Kidney (tissue), 14 donors: Measurements from ENCODE around the gene MLX. TPM values are rescaled to one million over a fixed set of nuclear protein-coding genes. Genes with fewer than 3 reads are reported as not detected.

ENCODE experiments used
- DNase-seq, 5 donors: peaks; one replicate each; pipeline ENCODE4 v3.0.0-alpha.2; 2013 to 2020
- FAIRE-seq: peaks from 2 replicates; lab custom pipeline; 2012; peaks lifted over from hg19 to GRCh38; lab: Jason Lieb, UNC
- H3K27ac ChIP-seq, 2 donors: one replicate each; pipeline ENCODE4 v1.7.0; 2013; ENCODE audit warnings: low read depth in 2 of 2, low read length in 2 of 2, inconsistent platforms in 1 of 2
- H3K27me3 ChIP-seq: one replicate; pipeline ENCODE4 v1.7.1; 2013; ENCODE audit warnings: low read length, inconsistent platforms; ENCODE audit not compliant: control insufficient read depth, insufficient read depth
- H3K36me3 ChIP-seq, 3 donors: one replicate each; pipeline versions ENCODE4 v1.7.0 to v1.7.1; 2013; ENCODE audit warnings: low read length in 3 of 3, control low read depth in 1 of 3, inconsistent platforms in 1 of 3; ENCODE audit not compliant: insufficient read depth in 3 of 3, control insufficient read depth in 2 of 3
- H3K4me1 ChIP-seq, 3 donors: one replicate each; pipeline versions ENCODE4 v1.7.0 to v1.7.1; 2013; ENCODE audit warnings: low read length in 3 of 3, inconsistent platforms in 1 of 3, low read depth in 1 of 3; ENCODE audit not compliant: control insufficient read depth in 2 of 3, insufficient read depth in 2 of 3
- H3K4me3 ChIP-seq, 3 donors: one replicate each; pipeline versions ENCODE4 v1.7.0 to v1.8.1; 2013; ENCODE audit warnings: low read length in 3 of 3, control low read depth in 1 of 3, inconsistent platforms in 1 of 3
- H3K9ac ChIP-seq, 3 donors: one replicate each; pipeline versions ENCODE4 v1.7.0 to v1.7.1; 2013; ENCODE audit warnings: low read length in 3 of 3, control low read depth in 1 of 3, inconsistent platforms in 1 of 3
- H3K9me3 ChIP-seq, 3 donors: one replicate each; pipeline versions ENCODE4 v1.7.0 to v1.7.1; 2013; ENCODE audit warnings: low read length in 3 of 3, control low read depth in 1 of 3, inconsistent platforms in 1 of 3; ENCODE audit not compliant: control insufficient read depth in 2 of 3, insufficient read depth in 1 of 3
- intact Hi-C: fragments of 100-400 bp; cut with DNase I; formaldehyde crosslinking; loops from one replicate; pipeline ENCODE4 v1.11.1; 2022
- polyA plus RNA-seq: library from polyadenylated mRNA; stranded (reverse); fragments of 350-450 nt; fragmentation: Illumina TruSeq; extraction: RNeasy Lipid Tissue Mini Kit (QIAGEN cat#74804); gene quantifications from one replicate; pipeline ENCODE4 v1.2.3, GENCODE V29; 2014; ENCODE audit warnings: low read depth, low replicate concordance; ENCODE audit not compliant: insufficient read depth
- total RNA-seq: library from RNA; stranded (reverse); fragmentation: NEBNext Ultra II Directional; extraction: Animal tissue kit (Norgen Biotek cat#: 25700); gene quantifications from one replicate; pipeline ENCODE4 v1.2.1, GENCODE V29; 2021
- TF ChIP-seq, protein P1 (sequence below): IDR thresholded peaks from 3 replicates; pipeline ENCODE4 v1.5.1; 2012; ENCODE audit warnings: mild to moderate bottlenecking, moderate library complexity, borderline replicate concordance; ENCODE audit not compliant: insufficient read depth; ENCODE audit errors: extremely low read depth
- donor health status: control.
- donor health status: control.
- donor health status: control.
- donor health status: control.
- donor health status: control.
- donor health status: DM: yes; HTN: yes; CAD: no.
- donor health status: Normal renal cell carcinoma (clear cell type).

MLX gene
- total and polyA plus RNA-seq, 2 donors from 2014 or later, result 38.7 to 41.0 TPM

DNA sequence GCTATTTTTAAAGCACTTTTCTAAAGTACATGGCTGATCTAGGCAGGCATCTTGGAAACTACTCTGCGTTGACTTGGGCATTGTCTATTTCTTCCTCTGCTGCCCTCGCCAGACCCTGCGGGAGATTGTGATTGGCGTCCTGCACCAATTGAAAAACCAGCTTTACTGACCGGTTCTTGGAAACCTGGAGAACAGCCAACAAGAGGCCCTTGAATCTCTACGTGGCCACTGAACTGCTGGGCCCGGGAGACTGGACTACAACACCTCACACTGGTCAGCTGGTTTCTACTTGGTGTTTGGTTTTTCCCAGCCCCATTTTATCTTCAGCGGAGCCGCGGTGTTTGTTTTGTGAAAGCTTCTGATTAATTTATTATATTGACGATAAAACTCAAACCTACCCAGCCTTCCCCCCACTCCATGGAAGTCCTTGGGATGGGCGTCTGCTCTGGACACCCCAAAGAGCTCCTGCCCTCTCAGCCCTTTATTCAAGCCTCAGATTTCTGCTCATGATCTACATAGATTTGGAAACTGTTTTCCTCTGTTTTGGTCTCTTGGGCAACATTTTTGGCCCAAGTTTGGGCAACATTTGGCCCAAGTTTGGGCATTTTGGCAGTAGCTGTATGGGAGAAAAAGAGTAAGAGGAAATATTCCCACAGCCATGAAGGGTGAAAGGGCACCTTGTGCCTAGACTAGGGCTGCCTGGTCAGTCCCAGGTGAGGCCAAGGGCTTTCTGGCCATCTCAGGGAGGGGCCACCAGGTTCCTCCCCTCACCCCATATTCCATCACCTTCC lies 4.7 kb downstream of the MLX start:
- intact Hi-C loops, result loop anchor here (10.0 kb wide), 1 partner anchor 253 kb away; the partner anchor contains the start of gene BECN1
- Histone ChIP-seq H3K27me3 (no peaks in the 10 kb centered on the region), H3K9ac (no peak overlapping the region), H3K36me3 (peaks cover 10 to 55% (median 35%) of the 10 kb centered on the region in 3 donors), H3K9me3 (no peaks in the 10 kb centered on the region), H3K27ac (no peak overlapping the region), H3K4me1 (peaks cover 0 to 6% (median 4%) of the 10 kb centered on the region in 3 donors), H3K4me3 (no peak overlapping the region)
- TF ChIP-seq, protein P1, sequence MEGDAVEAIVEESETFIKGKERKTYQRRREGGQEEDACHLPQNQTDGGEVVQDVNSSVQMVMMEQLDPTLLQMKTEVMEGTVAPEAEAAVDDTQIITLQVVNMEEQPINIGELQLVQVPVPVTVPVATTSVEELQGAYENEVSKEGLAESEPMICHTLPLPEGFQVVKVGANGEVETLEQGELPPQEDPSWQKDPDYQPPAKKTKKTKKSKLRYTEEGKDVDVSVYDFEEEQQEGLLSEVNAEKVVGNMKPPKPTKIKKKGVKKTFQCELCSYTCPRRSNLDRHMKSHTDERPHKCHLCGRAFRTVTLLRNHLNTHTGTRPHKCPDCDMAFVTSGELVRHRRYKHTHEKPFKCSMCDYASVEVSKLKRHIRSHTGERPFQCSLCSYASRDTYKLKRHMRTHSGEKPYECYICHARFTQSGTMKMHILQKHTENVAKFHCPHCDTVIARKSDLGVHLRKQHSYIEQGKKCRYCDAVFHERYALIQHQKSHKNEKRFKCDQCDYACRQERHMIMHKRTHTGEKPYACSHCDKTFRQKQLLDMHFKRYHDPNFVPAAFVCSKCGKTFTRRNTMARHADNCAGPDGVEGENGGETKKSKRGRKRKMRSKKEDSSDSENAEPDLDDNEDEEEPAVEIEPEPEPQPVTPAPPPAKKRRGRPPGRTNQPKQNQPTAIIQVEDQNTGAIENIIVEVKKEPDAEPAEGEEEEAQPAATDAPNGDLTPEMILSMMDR, result no peak
- DNase-seq (no peak), FAIRE-seq (no peak)

DNA sequence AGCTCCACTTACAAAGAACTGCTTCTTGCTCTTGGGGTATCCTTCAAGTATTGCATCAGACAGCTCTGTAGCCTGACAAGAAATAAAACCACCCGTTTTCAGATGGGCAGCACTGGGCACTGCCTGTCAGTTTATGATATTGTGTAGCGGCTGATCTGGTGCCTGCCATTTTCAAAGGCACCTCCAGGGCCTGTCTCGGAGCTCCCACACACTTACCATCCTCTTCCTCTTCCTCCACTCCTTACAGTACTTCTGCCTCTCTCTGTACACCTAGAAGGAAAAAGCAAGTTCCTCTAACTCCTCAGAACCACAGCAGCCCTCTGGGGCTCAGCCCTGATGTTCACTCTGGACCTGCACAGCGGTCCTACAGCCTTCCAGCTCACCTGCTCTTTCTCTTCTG lies 6.2 kb downstream of the MLX start:
- no peak overlapping the region for H3K27ac ChIP-seq
- H3K4me3 ChIP-seq, result no peak overlapping the region
- TF ChIP-seq, protein P1, result no peak
- peak overlapping the region in 1 of 3 donors; percentile 7 for H3K9ac ChIP-seq
- no peaks in the 10 kb centered on the region for H3K27me3 ChIP-seq
- no peak for DNase-seq
- peaks cover 0 to 8% (median 8%) of the 10 kb centered on the region in 3 donors for H3K4me1 ChIP-seq
- no peak for FAIRE-seq
- no peaks in the 10 kb centered on the region for H3K9me3 ChIP-seq
- H3K36me3 ChIP-seq, result peaks cover 10 to 55% (median 35%) of the 10 kb centered on the region in 3 donors
- intact Hi-C loops, result loop anchor here (10.0 kb wide), 1 partner anchor 252 kb away; the partner anchor contains the start of gene BECN1

DNA sequence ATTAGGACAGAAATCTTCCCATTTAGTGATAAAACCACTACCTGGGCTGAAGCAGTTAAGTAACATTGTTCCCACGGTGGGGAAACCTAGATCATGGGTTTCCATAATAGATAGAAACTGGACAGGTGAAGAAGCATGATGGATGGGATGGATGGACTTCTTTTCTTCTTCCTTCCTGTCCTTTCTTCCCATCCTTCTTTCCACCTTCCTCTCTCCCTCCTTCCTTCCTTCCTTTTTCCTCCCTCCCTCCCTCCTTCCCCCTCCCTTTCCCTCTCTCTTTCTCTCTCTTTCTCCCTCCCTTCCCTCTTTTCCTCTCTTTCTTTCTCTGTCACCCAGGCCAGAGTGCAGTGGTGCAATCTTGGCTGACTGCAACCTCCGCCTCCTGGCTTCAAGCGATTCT lies 7.6 kb downstream of the MLX start:
- FAIRE-seq (no peak), DNase-seq (no peak)
- TF ChIP-seq, protein P1, result no peak
- Histone ChIP-seq H3K9ac (no peak overlapping the region), H3K4me1 (peaks cover 0 to 13% (median 8%) of the 10 kb centered on the region in 3 donors), H3K36me3 (peaks cover 10 to 43% (median 29%) of the 10 kb centered on the region in 3 donors), H3K9me3 (no peaks in the 10 kb centered on the region), H3K27ac (no peak overlapping the region), H3K27me3 (no peaks in the 10 kb centered on the region), H3K4me3 (no peak overlapping the region)
- intact Hi-C loops, result loop anchor here (10.0 kb wide), 1 partner anchor 250 kb away; the partner anchor contains the start of gene BECN1
